BLaER1 treated with 17β-estradiol and CSF1 and Interleukin-3, amounts not matched to agents 10 nM and 100 nM (cell line): ENCODE results near the gene EYS.
"Not testable (repeated sequence)": the region's sequence is repeated elsewhere in the genome, so short reads cannot be mapped to it uniquely, and the experiment has no call there.

Experiments used
- H3K27ac ChIP-seq, 11 experiments: shearing (Covaris generic); formaldehyde crosslinking; 2 replicates each; pipeline ENCODE4 v1.8.1; 2022
- H3K27me3 ChIP-seq, 11 experiments: shearing (Covaris generic); formaldehyde crosslinking; 2 replicates each; pipeline ENCODE4 v1.8.1; 2022
- H3K36me3 ChIP-seq, 11 experiments: shearing (Covaris generic); formaldehyde crosslinking; 2 replicates each; pipeline ENCODE4 v1.8.1; 2022
- H3K4me1 ChIP-seq, 10 experiments: shearing (Covaris generic); formaldehyde crosslinking; 2 replicates each; pipeline ENCODE4 v1.8.1; 2022
- H3K4me2 ChIP-seq, 11 experiments: shearing (Covaris generic); formaldehyde crosslinking; 2 replicates each; pipeline ENCODE4 v1.8.1; 2022
- H3K4me3 ChIP-seq, 10 experiments: shearing (Covaris generic); formaldehyde crosslinking; 2 replicates each; pipeline ENCODE4 v1.8.1; 2022
- H3K9ac ChIP-seq, 11 experiments: shearing (Covaris generic); formaldehyde crosslinking; 2 replicates each; pipeline ENCODE4 v1.8.1; 2022
- H3K9me3 ChIP-seq, 11 experiments: shearing (Covaris generic); formaldehyde crosslinking; replicated peaks in 1 of 11; 2 replicates each; pipeline ENCODE4 v1.8.1; 2022
- H4K20me1 ChIP-seq, 11 experiments: shearing (Covaris generic); formaldehyde crosslinking; 2 replicates each; pipeline ENCODE4 v1.8.1; 2022
- Cebpa-rat ChIP-seq, 11 experiments: shearing (Covaris generic); IDR thresholded peaks; 2 replicates each; pipeline ENCODE4 v1.8.1; 2022

Gene EYS

DNA sequence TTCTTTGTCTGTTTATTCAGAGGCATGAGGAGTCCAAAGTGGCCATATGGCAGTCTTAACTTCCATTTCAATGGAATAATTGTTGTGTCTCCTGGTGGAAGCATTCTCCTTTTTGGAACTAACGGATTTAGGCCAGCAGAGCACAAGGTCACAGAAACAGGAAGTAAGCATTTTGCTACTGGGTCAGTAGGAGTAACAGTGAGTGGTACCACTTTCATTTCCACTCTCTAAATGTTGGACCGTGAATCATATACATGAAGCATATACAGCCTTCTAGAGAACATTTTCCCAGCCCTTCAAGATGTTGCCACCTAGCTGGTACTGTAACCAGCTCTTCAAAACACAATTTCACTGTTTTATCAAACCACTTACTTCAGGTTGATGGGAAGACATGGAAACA is 182.8 kb downstream of the EYS start:
- H3K4me1 ChIP-seq = no peaks in the 10 kb centered on the region
- H3K36me3 ChIP-seq = no peaks in the 10 kb centered on the region
- no peaks in the 10 kb centered on the region for H3K27me3 ChIP-seq
- H4K20me1 ChIP-seq = no peaks in the 10 kb centered on the region
- H3K9ac ChIP-seq = no peak overlapping the region
- H3K4me2 ChIP-seq = no peak overlapping the region
- H3K27ac ChIP-seq = no peak overlapping the region
- TF ChIP-seq Cebpa-rat (IDR thresholded peaks at IDR 0.05) = no peak
- no peak overlapping the region for H3K4me3 ChIP-seq
- H3K9me3 ChIP-seq = no peaks in the 10 kb centered on the region

DNA sequence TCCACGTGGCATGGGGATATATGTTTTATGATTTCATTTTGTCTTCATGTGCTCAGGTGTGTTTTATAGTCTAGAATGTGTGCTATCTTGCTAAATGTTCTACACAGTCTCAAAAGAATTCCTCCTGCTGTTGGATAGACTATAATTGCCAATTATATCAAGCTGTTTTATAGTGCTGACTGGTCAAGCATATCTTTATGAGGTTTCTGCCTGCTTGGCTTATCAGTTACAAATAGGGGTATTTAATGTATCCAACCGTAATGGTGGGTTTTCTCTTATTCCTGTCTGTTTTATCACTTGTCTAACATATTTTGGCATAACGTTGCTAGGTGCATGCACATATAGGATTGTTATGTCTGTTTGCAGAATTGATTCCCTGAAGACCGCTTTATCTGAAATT is 201.3 kb downstream of the EYS start:
- Histone ChIP-seq H3K4me2 (no peak overlapping the region), H3K4me1 (no peaks in the 10 kb centered on the region)

DNA sequence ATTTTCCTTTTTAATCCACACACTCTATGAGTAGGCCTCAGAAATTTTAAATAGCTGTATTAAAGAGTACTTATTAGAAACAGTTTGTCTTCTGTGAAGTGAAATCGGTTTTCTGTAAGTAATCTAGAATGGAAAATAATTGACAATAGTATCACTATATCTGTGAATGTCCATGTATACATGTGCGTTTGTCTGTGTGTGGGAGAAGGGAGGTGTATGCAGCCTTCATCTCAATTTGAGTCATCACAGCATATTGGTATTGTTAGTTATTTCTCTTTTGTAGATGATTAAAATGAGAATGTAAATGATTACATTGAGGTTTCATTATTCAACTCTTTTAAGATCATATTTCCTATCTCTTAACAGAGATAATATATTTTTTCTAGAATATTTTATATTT is 206.0 kb downstream of the EYS start:
- TF ChIP-seq Cebpa-rat (IDR thresholded peaks at IDR 0.05) = no peak
- H3K27me3 ChIP-seq = no peaks in the 10 kb centered on the region
- no peak overlapping the region for H3K4me3 ChIP-seq
- H3K27ac ChIP-seq = no peak overlapping the region
- H3K9ac ChIP-seq = no peak overlapping the region
- no peak overlapping the region for H3K4me2 ChIP-seq
- H3K4me1 ChIP-seq = no peaks in the 10 kb centered on the region
- no peaks in the 10 kb centered on the region for H3K9me3 ChIP-seq
- no peaks in the 10 kb centered on the region for H4K20me1 ChIP-seq
- H3K36me3 ChIP-seq = no peaks in the 10 kb centered on the region

More for the DNA sequence above, 201.3 kb downstream of the EYS start:
- Histone ChIP-seq H3K36me3 (no peaks in the 10 kb centered on the region), H3K27ac (no peak overlapping the region), H3K27me3 (no peaks in the 10 kb centered on the region), H4K20me1 (no peaks in the 10 kb centered on the region), H3K4me3 (no peak overlapping the region), H3K9ac (no peak overlapping the region), H3K9me3 (peaks cover 0 to 4% (median 0%) of the 10 kb centered on the region in 11 experiments; a peak in 1 of 22 replicates)
- TF ChIP-seq Cebpa-rat (IDR thresholded peaks at IDR 0.05) = no peak

DNA sequence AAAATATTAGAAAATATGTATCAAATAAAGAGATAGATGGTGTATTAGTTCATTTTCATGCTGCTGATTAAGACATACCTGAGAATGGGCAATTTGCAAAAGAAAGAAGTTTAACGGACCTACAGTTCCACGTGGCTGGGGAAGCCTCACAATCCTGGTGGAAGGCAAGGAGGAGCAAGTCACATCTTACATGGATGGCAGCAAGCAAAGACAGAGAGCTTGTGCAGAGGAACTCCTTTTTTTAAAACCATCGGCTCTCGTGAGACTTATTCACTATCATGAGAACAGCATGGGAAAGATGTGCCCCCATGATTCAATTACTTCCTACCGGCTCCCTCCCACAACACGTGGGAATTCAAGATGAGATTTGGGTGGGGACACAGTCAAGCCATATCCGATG is 223.4 kb downstream of the EYS start:
- H3K36me3 ChIP-seq, H3K9me3 ChIP-seq, H3K4me2 ChIP-seq, H3K4me1 ChIP-seq, H4K20me1 ChIP-seq, H3K4me3 ChIP-seq, H3K27ac ChIP-seq, H3K9ac ChIP-seq, H3K27me3 ChIP-seq: not testable (repeated sequence)

DNA sequence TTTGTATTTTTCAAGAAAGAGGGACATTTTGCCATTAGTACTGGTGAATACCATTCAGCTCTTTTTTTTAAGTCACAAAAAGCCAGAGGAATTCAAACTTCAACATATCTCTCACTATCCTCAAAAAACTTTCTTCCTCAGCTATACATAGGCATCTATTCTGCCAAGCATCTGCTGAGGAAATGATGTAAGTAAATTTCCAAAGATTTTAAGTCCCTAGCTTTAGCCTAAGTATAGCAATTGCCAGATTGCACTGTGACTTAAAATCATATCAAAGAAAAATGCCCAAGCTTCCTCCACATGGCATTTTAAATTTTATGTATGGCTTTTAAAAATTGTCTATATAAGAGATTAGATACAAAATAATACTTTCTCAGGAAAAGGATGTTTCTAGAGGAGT is 237.4 kb downstream of the EYS start:
- Histone ChIP-seq H3K27ac (no peak overlapping the region), H3K4me2 (no peak overlapping the region), H4K20me1 (no peaks in the 10 kb centered on the region), H3K9me3 (no peaks in the 10 kb centered on the region), H3K9ac (no peak overlapping the region), H3K4me1 (no peaks in the 10 kb centered on the region), H3K27me3 (no peaks in the 10 kb centered on the region), H3K36me3 (no peaks in the 10 kb centered on the region), H3K4me3 (no peak overlapping the region)
- no peak for TF ChIP-seq Cebpa-rat (IDR thresholded peaks at IDR 0.05)

DNA sequence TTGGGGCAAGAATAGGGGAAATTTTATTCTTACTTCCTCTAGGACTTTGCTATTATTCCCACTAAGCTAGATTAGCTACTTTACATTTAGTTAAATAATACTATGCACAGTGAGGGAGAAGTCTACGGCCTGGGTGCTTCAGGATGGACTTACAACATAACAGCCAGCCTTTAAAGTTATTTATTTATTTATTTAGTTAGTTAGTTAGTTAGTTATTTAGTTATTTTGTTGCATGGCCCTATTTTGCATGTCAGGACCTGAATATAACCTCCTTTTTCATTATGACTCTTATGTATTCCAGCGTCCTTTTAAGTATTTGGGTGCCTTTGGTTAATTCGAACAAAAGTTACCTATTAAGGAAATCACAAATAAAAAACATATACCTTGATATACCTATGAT is 238.7 kb downstream of the EYS start:
- Histone ChIP-seq H3K36me3 (no peaks in the 10 kb centered on the region), H3K27ac (no peak overlapping the region), H3K4me3 (no peak overlapping the region), H3K9me3 (no peaks in the 10 kb centered on the region), H3K9ac (no peak overlapping the region), H3K4me1 (no peaks in the 10 kb centered on the region), H4K20me1 (no peaks in the 10 kb centered on the region), H3K4me2 (no peak overlapping the region), H3K27me3 (no peaks in the 10 kb centered on the region)
- TF ChIP-seq Cebpa-rat (IDR thresholded peaks at IDR 0.05) = no peak

DNA sequence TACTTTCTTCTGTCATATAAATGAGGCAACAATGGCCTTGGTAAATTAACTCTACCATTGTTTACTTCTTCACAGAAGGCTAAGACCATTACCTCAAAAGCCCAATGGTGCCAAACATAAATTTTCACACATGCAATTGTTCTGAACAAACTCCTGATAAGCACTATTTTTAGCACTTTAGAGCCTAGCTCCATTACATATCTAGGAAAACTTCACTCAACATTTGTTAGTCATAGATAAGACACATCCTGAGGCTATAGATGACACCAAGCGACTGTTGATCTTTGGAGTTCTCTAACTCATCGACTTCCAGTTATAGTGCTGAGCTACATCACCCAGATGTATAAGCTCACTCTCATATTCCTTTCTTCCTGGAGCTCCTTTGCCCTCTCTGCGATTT is 245.9 kb downstream of the EYS start:
- Histone ChIP-seq H3K9ac (no peak overlapping the region), H3K4me2 (no peak overlapping the region)
- no peak for TF ChIP-seq Cebpa-rat (IDR thresholded peaks at IDR 0.05)

DNA sequence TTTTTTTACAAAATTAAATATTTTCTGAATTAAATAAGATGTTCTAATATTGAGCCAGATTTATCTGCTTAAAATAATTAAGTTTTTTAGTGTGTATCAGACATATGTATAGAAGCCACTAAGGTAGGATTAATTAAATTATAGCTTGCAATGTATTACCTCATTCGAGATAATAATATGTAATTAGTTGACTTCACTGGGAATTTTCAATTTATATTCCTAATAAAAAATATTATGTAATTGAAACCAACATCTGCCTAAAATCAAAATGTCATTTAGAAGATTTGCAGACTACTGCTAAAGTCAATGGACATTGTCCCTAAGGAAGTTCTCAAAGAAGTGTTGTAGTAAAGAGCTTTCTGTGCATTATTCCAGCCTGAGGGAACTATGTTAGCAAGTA is 254.7 kb downstream of the EYS start:
- Histone ChIP-seq H3K27me3 (no peaks in the 10 kb centered on the region), H3K4me3 (no peak overlapping the region), H3K27ac (no peak overlapping the region), H3K4me1 (0 out of 20 replicates have a peak, but pooled peaks cover 0 to 3% (median 0%) of the 10 kb centered on the region in 10 experiments), H3K9ac (no peak overlapping the region), H3K4me2 (no peak overlapping the region), H4K20me1 (no peaks in the 10 kb centered on the region), H3K9me3 (no peaks in the 10 kb centered on the region), H3K36me3 (no peaks in the 10 kb centered on the region)
- TF ChIP-seq Cebpa-rat (IDR thresholded peaks at IDR 0.05) = no peak

More for the DNA sequence above, 245.9 kb downstream of the EYS start:
- Histone ChIP-seq H4K20me1 (no peaks in the 10 kb centered on the region), H3K4me3 (no peak overlapping the region), H3K27me3 (no peaks in the 10 kb centered on the region), H3K9me3 (no peaks in the 10 kb centered on the region), H3K4me1 (no peaks in the 10 kb centered on the region), H3K36me3 (no peaks in the 10 kb centered on the region), H3K27ac (no peak overlapping the region)

DNA sequence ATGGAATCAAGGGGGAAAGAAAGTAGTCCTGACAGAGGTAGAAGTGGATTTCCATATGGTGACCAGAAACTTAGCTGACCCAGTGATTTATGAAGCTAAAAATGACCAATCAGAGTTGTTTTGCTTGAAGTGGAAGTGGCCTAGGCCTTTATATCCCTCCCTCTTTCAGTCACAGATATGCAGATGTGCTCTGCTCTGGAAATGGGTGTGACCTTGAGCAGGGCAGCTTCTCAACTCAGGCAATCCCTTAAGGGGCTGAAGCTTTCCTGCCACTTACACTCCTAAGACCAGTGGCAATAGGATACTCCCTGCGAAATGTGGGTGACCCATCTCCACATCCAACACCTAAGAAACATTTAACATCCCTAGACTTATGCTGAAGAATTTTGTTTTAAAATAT is 256.6 kb downstream of the EYS start:
- H3K36me3 ChIP-seq = no peaks in the 10 kb centered on the region
- H3K9ac ChIP-seq = no peak overlapping the region
- H3K27ac ChIP-seq = no peak overlapping the region
- TF ChIP-seq Cebpa-rat (IDR thresholded peaks at IDR 0.05) = no peak
- no peak overlapping the region for H3K4me2 ChIP-seq
- no peaks in the 10 kb centered on the region for H3K9me3 ChIP-seq
- H3K27me3 ChIP-seq = no peaks in the 10 kb centered on the region
- H3K4me1 ChIP-seq = 0 out of 20 replicates have a peak, but pooled peaks cover 0 to 3% (median 0%) of the 10 kb centered on the region in 10 experiments
- H4K20me1 ChIP-seq = no peaks in the 10 kb centered on the region
- H3K4me3 ChIP-seq = no peak overlapping the region

DNA sequence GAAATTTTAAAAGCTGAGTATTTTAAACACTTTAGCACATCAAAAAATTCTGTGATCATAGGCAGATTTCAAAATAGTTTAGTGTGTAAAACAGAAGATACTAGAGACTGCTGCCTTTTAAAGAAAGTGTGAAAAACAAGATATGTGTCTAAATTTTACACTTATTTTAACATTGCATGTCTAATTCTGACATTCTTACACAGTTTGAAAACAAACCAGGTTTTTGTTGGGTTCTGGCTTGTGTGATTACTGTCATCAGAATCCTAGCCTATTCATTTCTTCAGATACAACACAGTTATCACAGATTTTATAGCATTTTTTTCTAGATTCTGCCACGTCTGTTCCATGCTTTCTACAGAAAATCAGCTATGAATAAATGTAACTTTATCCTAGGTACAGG is 257.1 kb downstream of the EYS start:
- Histone ChIP-seq H3K4me2 (no peak overlapping the region), H3K9me3 (no peaks in the 10 kb centered on the region), H3K4me1 (0 out of 20 replicates have a peak, but pooled peaks cover 0 to 3% (median 0%) of the 10 kb centered on the region in 10 experiments), H3K4me3 (no peak overlapping the region), H3K27me3 (no peaks in the 10 kb centered on the region), H3K36me3 (no peaks in the 10 kb centered on the region), H4K20me1 (no peaks in the 10 kb centered on the region), H3K9ac (no peak overlapping the region), H3K27ac (no peak overlapping the region)
- no peak for TF ChIP-seq Cebpa-rat (IDR thresholded peaks at IDR 0.05)

DNA sequence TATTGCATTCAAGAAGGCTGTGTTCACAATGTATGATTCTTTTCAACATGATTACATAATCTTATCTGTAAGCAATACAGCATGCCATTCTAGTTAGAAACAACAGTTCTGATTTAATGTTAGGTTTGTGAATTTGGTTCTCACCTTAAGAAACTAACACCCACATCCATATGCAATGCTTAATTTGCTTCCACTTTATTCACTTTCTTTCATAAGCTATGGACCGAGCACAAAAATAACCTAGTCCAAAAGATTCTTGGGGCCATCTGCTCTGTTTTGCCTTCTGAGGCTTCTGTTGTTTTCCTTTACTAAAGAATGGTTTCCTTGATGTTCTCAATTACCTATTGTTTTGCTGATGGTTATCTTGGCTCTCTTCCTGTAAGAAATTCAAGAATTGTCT is 258.2 kb downstream of the EYS start:
- Histone ChIP-seq H3K27ac (no peak overlapping the region), H3K4me1 (0 out of 20 replicates have a peak, but pooled peaks cover 0 to 3% (median 0%) of the 10 kb centered on the region in 10 experiments), H3K9me3 (no peaks in the 10 kb centered on the region), H4K20me1 (no peaks in the 10 kb centered on the region), H3K4me3 (no peak overlapping the region), H3K36me3 (no peaks in the 10 kb centered on the region), H3K27me3 (no peaks in the 10 kb centered on the region), H3K4me2 (no peak overlapping the region), H3K9ac (no peak overlapping the region)
- no peak for TF ChIP-seq Cebpa-rat (IDR thresholded peaks at IDR 0.05)
